Right renal pelvis (tissue), 4 donors: ENCODE results near the gene COQ7. TPM values are rescaled to one million over a fixed set of nuclear protein-coding genes. Genes with fewer than 3 reads are reported as not detected.

ENCODE experiments used
- DNase-seq, 4 donors: peaks; one replicate each; pipeline ENCODE4 v3.0.0-alpha.2; 2013; ENCODE audit warnings: low read depth in 4 of 4, low spot score in 3 of 4, missing footprints in 1 of 4
- polyA plus RNA-seq, 4 donors: library from polyadenylated mRNA; unstranded; fragments of 120-200 nt; gene quantifications; one replicate each; pipeline ENCODE4 v1.2.1, GENCODE V29; 2013; ENCODE audit not compliant: insufficient read length in 4 of 4

COQ7 gene
- polyA plus RNA-seq, 4 donors: 29.5 to 35.5 (median 33.1) TPM

DNA sequence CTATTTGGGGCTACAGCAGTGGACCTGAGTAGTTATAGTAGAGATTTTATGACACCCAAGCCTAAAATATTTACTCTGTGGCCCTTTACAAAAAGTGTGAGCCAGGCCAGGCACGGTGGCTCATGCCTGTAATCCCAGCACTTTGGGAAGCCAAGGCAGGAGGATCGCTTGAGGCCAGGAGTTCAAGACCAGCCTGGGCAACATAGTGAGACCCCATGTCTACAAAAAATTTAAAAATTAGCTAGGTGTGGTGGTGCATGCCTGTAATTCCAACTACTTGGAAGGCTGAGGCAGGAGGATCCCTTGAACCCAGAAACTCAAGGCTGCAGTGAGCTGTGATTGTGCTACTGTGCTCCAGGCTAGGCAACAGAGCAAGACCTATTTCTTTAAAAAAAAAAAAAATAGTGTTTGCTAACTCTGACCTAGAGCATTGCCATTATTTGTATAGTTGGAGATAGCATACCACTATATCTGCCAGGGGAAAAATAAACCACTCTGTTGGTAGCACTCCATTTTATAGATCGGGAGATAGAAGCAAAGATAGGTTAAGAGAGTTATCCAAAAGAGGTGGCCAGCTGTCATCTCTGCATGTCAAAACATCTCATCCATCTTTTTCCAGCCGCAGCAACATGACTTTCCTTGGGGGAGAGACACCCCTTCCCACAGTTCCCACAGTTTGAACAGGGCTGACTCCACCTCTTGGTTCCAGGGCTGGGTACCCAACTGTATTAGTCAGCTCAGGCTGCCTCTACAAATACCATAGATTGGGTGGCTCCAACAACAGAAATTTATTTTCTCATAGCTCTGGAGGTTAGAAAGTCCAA lies 43.3 kb downstream of the COQ7 start:
- no peak for DNase-seq

- no peak for DNase-seq
Observed at GRCh38 chr16:19112099-19112407, 44.6 kb downstream of the COQ7 start.

DNA sequence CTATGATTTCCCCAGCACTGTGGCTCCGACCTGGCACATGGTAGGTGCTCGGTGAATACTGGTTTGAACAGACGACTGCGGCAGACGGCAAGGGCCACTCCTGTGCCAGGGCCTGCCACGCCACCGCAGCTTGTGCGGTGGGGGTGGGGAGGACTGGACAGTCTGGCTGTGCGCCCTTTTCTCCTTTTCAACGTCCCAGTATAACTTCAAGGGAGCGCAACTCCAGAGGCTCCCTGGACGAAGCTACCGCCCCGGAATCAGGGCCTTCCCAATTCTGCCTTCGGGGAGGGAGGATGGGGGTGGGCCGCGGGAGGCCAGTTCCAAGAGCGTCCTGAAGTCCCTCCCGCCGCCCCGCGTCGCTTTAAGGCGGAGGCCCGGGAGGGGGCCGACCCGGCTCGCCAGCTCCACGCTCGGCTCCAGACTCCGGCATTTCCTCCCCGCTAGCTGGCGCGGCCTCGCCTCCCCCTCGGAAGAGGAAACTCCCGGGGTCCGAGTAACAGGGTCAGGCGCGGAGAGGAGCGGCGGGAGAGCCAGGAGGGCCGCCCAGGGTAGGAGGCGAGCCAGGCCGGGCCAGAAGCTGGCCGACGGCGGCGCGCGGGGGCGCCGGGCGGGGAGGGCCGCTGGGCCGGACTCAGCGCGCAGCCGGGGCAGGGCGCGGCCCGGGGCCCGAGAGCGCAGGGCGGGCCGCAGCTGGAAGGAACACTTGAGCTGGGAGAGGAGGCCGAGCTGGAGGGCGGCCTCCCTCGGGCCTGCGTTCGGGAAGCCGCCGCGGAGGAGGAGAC lies 46.4 kb downstream of the COQ7 start, which contains the start of gene ITPRIPL2:
Gene ITPRIPL2 (plus strand): TSS at position 388 of the 782 bp plus-strand sequence. CDS start 498 bp downstream, outside the sequence.
- DNase-seq: peak in 1 of 4 donors; percentile 74

- no peak for DNase-seq
Observed at GRCh38 chr16:19114359-19115147, 47.1 kb downstream of the COQ7 start.

DNA sequence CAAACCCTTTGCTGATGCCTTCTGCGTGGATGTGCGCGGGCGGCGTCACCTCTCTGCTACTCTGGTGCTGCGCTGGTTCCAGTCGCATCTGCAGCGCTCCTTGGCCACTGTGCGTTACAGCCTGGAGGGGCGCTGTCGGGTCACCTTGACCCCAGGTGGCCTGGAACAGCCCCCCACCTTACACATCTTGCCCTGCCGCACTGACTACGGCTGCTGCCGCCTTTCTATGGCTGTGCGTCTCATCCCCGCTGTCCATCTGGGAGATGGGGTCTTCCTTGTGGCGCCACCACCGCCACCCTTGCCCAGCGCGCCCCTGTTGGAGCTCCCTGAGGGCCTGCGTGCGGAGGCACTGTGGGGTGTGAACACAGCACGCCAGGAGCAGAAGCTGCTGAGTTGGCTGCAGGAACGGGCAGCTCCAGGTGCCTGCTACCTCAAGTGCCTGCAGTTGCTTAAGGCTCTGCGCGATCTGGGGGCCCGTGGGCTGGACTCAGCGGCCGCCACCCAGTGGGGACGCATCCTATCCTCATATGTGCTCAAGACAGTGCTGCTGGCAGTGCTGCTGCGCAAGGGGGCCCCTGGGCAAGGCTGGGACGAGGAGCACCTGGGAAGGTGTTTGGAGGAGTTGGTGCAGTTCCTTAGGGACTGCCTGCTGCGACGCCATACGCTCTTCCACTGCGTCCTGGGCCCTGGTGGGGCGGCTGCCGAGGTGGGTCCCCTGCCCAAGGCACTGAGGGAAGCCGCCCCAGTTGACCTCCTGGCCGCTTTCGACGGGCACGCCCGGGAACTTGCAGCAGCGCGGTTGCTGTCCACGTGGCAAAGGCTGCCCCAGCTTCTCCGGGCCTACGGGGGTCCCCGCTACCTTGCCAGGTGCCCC lies 48.0 kb downstream of the COQ7 start:
- DNase-seq: no peak

DNA sequence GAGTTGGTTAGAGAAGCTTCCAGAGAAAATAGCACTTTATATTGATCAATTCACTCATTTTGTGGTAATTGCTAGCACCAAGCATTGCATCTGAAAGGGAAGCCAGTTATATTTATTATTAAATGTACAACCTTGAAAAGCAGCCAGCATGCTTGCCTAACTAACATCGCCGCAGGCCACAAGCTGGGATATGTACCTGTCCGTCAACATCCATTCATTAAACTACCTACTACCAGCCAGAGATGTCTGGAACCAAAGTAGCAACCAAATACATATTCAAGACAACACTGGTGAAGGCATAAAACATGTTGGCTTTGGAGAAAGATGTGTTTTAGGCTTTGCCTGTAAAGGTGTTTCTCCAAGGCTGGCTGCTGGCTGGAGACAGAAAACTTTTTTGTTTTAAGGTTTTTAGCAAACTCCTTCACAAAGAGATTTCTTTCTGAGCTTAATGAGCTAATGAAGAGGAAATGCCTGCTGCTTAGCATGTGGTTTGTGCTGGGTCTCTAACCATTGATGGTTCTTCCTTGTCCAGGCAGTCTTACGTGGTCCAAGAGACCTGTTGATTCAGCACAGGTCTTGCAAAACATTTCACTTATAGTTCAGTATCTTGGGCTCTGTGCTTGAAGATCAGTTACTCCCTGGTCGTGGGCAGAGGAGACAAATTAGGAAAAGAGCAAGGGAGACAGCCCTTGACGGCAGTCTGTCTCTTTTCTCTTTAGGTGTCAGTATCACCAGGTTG lies 49.5 kb downstream of the COQ7 start:
- no peak for DNase-seq

DNA sequence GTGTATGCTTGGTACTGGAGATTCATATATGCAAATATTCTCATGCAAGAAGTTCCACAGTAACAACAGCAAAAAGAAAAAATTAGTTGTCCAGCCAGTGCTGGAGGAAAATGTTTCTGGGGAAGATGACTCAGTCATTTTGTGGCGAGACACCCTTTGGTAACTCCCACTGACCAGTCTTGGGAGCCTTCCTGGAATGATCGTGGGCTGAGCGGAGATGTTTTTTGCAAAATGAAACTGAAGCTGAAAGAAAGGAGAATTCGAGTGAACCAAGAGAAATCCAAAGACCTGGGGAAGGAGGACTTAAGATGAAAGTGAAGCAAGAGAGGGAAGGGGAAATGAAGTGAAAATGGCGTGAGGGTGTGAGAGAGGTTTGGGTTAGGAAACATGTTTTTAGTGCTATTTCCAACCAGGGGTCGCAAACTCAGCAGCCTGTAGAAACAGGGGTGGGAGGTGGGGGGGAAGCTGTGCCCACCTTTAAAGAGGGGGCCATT lies 51.6 kb downstream of the COQ7 start:
- no peak for DNase-seq

- DNase-seq: no peak
Observed at GRCh38 chr16:19119564-19119963, 52.1 kb downstream of the COQ7 start.

- no peak for DNase-seq
Observed at GRCh38 chr16:19123535-19124178, 56.2 kb downstream of the COQ7 start.

GRCh38 chr16:19126300-19126699 lies 58.9 kb downstream of the COQ7 start:
- no peak for DNase-seq

DNA sequence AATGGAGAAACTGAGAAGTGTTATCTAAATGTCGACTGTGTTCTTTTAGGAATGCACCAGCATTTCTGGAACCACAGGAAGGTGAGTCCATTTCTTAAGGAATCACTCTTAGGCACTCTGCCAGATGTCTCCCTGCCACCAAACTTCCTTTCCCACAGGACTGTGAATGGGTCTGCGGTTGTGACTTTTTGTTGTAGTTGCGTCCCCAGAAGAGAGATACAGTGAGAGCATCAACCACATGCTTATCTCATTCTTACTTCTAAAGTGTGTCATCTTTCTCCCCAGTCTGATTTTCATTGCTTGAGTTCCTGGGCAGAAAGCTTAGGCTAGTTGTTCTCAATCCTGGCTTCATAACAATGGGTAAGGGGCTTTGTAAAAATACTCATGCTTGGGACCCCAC lies 59.8 kb downstream of the COQ7 start:
- no peak for DNase-seq

- no peak for DNase-seq
Observed at GRCh38 chr16:19127674-19128131, 60.3 kb downstream of the COQ7 start.

GRCh38 chr16:19128454-19129200 lies 61.2 kb downstream of the COQ7 start:
- DNase-seq: no peak

Other genes starting within 250 kb of the COQ7 start
- gene SMG1, start 141.2 kb upstream of the COQ7 start, polyA plus RNA-seq: 10 to 100 TPM; 49.8 to 59.0 (median 53.3) TPM
- 1 to 10 TPM; 1.7 to 2.1 (median 1.9) TPM for gene TMC7, start 83.7 kb upstream of the COQ7 start, polyA plus RNA-seq
- 10 to 100 TPM; 16.9 to 17.8 (median 17.3) TPM for gene ITPRIPL2, start 46.4 kb downstream of the COQ7 start, polyA plus RNA-seq
- 10 to 100 TPM in 1 of 4 donors, 1 to 10 TPM in 3; 8.7 to 10.5 (median 9.2) TPM for gene SYT17, start 100.6 kb downstream of the COQ7 start, polyA plus RNA-seq
- gene CLEC19A, start 218.1 kb downstream of the COQ7 start, polyA plus RNA-seq: under 1 TPM in 1 of 4 donors, not detected in 3; 0.04 TPM